Measurements from ENCODE around the gene LRRC8D.

DNA sequence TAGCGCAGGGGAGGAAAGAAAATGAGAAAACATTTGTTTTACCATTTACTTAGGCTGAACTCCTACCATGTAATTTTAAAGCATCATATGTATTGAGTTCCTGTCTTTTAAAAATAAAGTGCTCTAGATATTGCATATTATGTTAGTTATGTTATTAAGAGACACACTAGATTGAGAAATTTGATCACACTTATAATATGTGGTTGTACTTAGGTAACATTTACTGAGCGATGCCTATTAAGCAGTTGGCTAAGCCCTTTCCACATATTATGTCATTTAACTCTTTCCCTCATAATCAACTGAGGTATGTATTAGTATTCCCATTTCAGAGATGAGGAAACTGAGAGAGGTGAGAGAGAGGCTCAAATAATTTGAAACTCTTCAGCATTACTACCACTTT lies 4.5 kb upstream of the LRRC8D start:
- TF ChIP-seq, protein P1, sequence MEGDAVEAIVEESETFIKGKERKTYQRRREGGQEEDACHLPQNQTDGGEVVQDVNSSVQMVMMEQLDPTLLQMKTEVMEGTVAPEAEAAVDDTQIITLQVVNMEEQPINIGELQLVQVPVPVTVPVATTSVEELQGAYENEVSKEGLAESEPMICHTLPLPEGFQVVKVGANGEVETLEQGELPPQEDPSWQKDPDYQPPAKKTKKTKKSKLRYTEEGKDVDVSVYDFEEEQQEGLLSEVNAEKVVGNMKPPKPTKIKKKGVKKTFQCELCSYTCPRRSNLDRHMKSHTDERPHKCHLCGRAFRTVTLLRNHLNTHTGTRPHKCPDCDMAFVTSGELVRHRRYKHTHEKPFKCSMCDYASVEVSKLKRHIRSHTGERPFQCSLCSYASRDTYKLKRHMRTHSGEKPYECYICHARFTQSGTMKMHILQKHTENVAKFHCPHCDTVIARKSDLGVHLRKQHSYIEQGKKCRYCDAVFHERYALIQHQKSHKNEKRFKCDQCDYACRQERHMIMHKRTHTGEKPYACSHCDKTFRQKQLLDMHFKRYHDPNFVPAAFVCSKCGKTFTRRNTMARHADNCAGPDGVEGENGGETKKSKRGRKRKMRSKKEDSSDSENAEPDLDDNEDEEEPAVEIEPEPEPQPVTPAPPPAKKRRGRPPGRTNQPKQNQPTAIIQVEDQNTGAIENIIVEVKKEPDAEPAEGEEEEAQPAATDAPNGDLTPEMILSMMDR (IDR thresholded peaks at IDR 0.05): no peak
- TF ChIP-seq POLR2A (IDR thresholded peaks at IDR 0.05): no peak

Data from heart left ventricle (tissue), 13 donors.